Measurements from ENCODE around the gene TOM1L2. TPM values are rescaled to one million over a fixed set of nuclear protein-coding genes. Genes with fewer than 3 reads are reported as not detected.

Gene TOM1L2
- total RNA-seq, 4 donors from 2014 or later = 55.7 to 97.1 (median 73.3) TPM

DNA sequence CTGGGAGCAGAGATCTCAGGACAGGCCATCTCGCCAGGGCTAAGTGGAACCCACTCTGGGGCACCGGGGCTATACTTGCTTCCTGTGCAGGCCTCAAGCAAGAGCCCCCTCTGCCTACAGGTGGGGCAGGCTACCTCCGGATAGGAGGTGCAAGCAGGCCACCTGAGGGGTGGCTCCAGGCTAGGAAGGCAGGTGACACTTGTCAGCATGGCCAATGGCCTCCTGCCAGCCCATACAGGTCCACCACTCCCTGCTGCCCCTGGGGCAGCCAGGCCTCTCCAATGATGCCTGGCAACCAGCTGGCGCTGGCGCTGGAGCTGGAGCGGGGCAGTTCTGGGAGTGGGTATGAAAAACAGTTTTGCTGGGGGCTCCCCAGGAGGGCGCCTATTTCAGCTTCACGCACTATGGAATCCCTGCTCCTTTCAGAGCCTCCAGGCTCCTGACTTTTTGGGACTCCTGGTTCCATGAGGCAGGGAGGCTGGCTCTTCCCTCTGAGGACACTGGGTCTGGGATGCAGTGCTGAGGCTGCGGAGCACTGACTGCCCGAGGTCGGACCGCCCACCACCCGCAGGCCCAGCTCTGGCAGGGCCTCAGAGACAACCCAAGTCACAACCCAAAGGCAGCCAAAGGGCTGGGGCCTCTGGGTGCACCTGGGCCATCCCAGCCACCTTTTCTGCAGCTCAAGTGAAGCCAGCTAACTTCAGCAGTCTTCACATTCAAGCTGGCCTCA is 127.0 kb downstream of the TOM1L2 start:
- H3K36me3 ChIP-seq = peaks cover 0 to 8% of the 10 kb centered on the region in 2 donors
- DNase-seq (no peak), ATAC-seq (no peak)
- TF ChIP-seq, protein P1, sequence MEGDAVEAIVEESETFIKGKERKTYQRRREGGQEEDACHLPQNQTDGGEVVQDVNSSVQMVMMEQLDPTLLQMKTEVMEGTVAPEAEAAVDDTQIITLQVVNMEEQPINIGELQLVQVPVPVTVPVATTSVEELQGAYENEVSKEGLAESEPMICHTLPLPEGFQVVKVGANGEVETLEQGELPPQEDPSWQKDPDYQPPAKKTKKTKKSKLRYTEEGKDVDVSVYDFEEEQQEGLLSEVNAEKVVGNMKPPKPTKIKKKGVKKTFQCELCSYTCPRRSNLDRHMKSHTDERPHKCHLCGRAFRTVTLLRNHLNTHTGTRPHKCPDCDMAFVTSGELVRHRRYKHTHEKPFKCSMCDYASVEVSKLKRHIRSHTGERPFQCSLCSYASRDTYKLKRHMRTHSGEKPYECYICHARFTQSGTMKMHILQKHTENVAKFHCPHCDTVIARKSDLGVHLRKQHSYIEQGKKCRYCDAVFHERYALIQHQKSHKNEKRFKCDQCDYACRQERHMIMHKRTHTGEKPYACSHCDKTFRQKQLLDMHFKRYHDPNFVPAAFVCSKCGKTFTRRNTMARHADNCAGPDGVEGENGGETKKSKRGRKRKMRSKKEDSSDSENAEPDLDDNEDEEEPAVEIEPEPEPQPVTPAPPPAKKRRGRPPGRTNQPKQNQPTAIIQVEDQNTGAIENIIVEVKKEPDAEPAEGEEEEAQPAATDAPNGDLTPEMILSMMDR (IDR thresholded peaks at IDR 0.05 in 4 of 5, conservative IDR thresholded peaks at IDR 0.05 in 1 of 5) = no peak
- no peak for TF ChIP-seq POLR2A (IDR thresholded peaks at IDR 0.05)
- H3K4me1 ChIP-seq = peaks cover 42 to 64% of the 10 kb centered on the region in 2 donors
- in situ Hi-C loops (cut with MboI; ENCODE audit: low sequenced_read_pairs in 4 of 4) (no loop called here), intact Hi-C loops (cut with DNase I; ENCODE audit: low total_unique reads) (loop anchor here (10.0 kb wide), 1 partner anchor 340 kb away; the partner anchor contains the start of gene ALKBH5)
- no peaks in the 10 kb centered on the region for H3K9me3 ChIP-seq
- no peak overlapping the region for H3K4me3 ChIP-seq
- peak overlapping the region in 3 of 4 donors; percentile 12 to 100 (median 77) for H3K27ac ChIP-seq
- no peaks in the 10 kb centered on the region for H3K27me3 ChIP-seq

DNA sequence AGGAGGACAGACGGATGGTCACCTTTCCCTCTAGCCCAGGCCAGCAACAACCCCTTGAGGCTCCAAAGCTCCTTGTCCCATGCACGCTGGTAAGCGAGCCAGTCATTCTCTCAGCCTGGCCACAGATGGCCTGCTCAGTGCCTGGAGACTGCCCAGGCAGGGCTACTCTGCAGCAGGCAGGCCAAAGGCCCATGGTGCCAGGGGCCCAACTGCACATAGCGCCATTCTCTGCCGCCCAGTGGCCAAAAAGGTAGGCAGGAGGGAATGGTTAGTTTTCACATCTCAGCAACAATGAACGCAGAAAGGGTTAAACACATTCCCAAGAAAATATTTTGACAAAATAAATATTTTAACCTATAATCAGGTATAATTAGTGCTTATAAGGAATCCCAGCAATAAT is 127.7 kb downstream of the TOM1L2 start:
- in situ Hi-C loops (cut with MboI; ENCODE audit: low sequenced_read_pairs in 4 of 4) (no loop called here), intact Hi-C loops (cut with DNase I; ENCODE audit: low total_unique reads) (loop anchor here (1.0 to 10.0 kb wide), 2 partner anchors 32 to 340 kb away; partner anchors contain the start of gene ALKBH5)
- no peaks in the 10 kb centered on the region for H3K27me3 ChIP-seq
- no peak overlapping the region for H3K4me3 ChIP-seq
- no peaks in the 10 kb centered on the region for H3K9me3 ChIP-seq
- ATAC-seq (no peak), DNase-seq (no peak)
- peak overlapping the region; percentile 33 to 100 (median 88) for H3K27ac ChIP-seq
- H3K4me1 ChIP-seq = peaks cover 38 to 61% of the 10 kb centered on the region in 2 donors
- H3K36me3 ChIP-seq = peaks cover 0 to 8% of the 10 kb centered on the region in 2 donors
- TF ChIP-seq, protein P1 (IDR thresholded peaks at IDR 0.05 in 4 of 5, conservative IDR thresholded peaks at IDR 0.05 in 1 of 5) = peak in 3 of 5 experiments; percentile 45 to 54 (median 46)
- TF ChIP-seq POLR2A (IDR thresholded peaks at IDR 0.05) = no peak

DNA sequence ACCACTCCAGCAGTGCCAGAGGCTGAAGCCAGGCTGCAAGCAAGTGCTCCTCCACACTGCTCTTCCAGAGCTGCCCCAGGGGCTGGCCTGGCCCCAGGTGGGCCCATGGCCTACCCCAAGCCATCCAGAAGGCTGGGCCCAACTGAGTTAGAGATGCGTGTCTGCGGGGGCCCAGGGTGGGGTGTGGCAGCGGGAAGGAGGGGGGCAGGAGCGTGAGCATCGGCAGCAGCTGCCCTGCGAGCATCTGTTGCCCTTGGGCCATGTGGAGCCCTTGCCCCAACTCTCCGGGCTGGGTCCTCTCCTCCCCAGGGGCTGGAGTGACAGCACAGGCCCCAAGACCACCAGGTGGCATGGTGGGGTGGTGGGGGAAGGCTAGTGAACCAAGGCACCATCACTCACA is 128.1 kb downstream of the TOM1L2 start:
- H3K4me1 ChIP-seq = peaks cover 38 to 61% of the 10 kb centered on the region in 2 donors
- H3K27ac ChIP-seq = peak overlapping the region in 3 of 4 donors; percentile 77 to 100 (median 100)
- no peak for TF ChIP-seq POLR2A (IDR thresholded peaks at IDR 0.05)
- TF ChIP-seq, protein P1 (IDR thresholded peaks at IDR 0.05 in 4 of 5, conservative IDR thresholded peaks at IDR 0.05 in 1 of 5) = no peak
- no peak for DNase-seq
- no peak overlapping the region for H3K4me3 ChIP-seq
- in situ Hi-C loops (cut with MboI; ENCODE audit: low sequenced_read_pairs in 4 of 4) = no loop called here
- no peak for ATAC-seq
- H3K36me3 ChIP-seq = peaks cover 0 to 8% of the 10 kb centered on the region in 2 donors
- H3K9me3 ChIP-seq = no peaks in the 10 kb centered on the region
- intact Hi-C loops (cut with DNase I; ENCODE audit: low total_unique reads) = loop anchor here (1.0 to 10.0 kb wide), 2 partner anchors 32 to 341 kb away; partner anchors contain the start of gene ALKBH5
- no peaks in the 10 kb centered on the region for H3K27me3 ChIP-seq

DNA sequence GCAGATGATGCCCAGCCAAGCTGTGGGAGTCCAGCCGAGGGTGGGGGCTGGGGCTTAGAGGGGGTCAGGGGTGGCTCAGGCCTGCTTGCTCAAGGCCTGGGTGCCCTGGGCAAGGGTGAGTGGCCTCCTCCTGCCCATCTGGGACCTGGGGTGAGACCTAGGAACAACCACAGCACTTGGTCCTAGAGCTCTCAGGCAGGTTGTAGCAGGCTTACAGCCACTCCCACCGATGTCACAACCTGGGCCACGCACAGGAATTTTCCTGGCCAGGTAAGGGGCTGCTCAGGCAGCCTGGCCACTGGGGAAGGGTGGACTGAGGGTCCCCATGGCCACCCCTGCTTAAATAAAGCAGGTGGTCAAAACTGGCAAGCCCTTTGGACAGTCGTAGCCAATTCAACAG is 129.1 kb downstream of the TOM1L2 start:
- Histone ChIP-seq H3K4me1 (peaks cover 39 to 64% of the 10 kb centered on the region in 2 donors), H3K4me3 (no peak overlapping the region), H3K9me3 (no peaks in the 10 kb centered on the region), H3K27ac (peak overlapping the region; percentile 97 to 100 (median 99)), H3K36me3 (peaks cover 0 to 8% of the 10 kb centered on the region in 2 donors), H3K27me3 (no peaks in the 10 kb centered on the region)
- TF ChIP-seq POLR2A (IDR thresholded peaks at IDR 0.05) = no peak
- TF ChIP-seq, protein P1 (IDR thresholded peaks at IDR 0.05 in 4 of 5, conservative IDR thresholded peaks at IDR 0.05 in 1 of 5) = no peak
- intact Hi-C loops (cut with DNase I; ENCODE audit: low total_unique reads) (loop anchor here (10.0 kb wide), 1 partner anchor 342 kb away; the partner anchor contains the start of gene ALKBH5), in situ Hi-C loops (cut with MboI; ENCODE audit: low sequenced_read_pairs in 4 of 4) (no loop called here)
- DNase-seq (no peak), ATAC-seq (no peak)
